Esophagus muscularis mucosa (tissue), 3 donors: ENCODE results near the gene CDC25B.

ENCODE experiments used
- POLR2A ChIP-seq: fragments of 450-650 bp; IDR thresholded peaks from one replicate; pipeline ENCODE4 v1.6.1; 2017; ENCODE audit warnings: antibody characterized with exemption, moderate library complexity, mild to moderate bottlenecking, low read depth
- POLR2AphosphoS5 ChIP-seq, 2 donors: sonication (generic); formaldehyde crosslinking; IDR thresholded peaks; one replicate each; pipeline ENCODE4 v1.6.1; 2017; ENCODE audit warnings: antibody characterized with exemption in 2 of 2
- TF ChIP-seq, protein P1 (sequence below), 3 experiments: fragments of 200-600 bp in 2 of 3; fragments of 450-650 bp in 1 of 3; sonication (generic) in 2 of 3; IDR thresholded peaks; one replicate each; pipeline ENCODE4 v1.5.1; 2017 to 2019; ENCODE audit warnings: antibody characterized with exemption in 3 of 3, mild to moderate bottlenecking in 2 of 3, moderate library complexity in 1 of 3

GRCh38 chr20:3785240-3786125 is 10.6 kb upstream of the CDC25B start:
- TF ChIP-seq, protein P1, sequence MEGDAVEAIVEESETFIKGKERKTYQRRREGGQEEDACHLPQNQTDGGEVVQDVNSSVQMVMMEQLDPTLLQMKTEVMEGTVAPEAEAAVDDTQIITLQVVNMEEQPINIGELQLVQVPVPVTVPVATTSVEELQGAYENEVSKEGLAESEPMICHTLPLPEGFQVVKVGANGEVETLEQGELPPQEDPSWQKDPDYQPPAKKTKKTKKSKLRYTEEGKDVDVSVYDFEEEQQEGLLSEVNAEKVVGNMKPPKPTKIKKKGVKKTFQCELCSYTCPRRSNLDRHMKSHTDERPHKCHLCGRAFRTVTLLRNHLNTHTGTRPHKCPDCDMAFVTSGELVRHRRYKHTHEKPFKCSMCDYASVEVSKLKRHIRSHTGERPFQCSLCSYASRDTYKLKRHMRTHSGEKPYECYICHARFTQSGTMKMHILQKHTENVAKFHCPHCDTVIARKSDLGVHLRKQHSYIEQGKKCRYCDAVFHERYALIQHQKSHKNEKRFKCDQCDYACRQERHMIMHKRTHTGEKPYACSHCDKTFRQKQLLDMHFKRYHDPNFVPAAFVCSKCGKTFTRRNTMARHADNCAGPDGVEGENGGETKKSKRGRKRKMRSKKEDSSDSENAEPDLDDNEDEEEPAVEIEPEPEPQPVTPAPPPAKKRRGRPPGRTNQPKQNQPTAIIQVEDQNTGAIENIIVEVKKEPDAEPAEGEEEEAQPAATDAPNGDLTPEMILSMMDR (IDR thresholded peaks at IDR 0.05): no peak
- no peak for TF ChIP-seq POLR2A
- TF ChIP-seq POLR2AphosphoS5 (IDR thresholded peaks at IDR 0.05): no peak
